HEK293 (cell line): ENCODE data around the gene ISG15.

ENCODE experiments used
- CTCF ChIA-PET: fragments of 350-600 bp; formaldehyde crosslinking; extraction: SDS; loops from one replicate; lab custom pipeline; 2021; ENCODE audit warnings: antibody characterized with exemption; lab: Yijun Ruan, JAX
- POLR2A ChIA-PET: fragments of 300-600 bp; formaldehyde crosslinking; extraction: SDS; loops from one replicate; lab custom pipeline; 2020; ENCODE audit warnings: antibody characterized with exemption, inconsistent platforms; lab: Yijun Ruan, JAX
- H3K27ac ChIP-seq: fragments of 200-500 bp; sonication (Bioruptor generic); 2 replicates; pipeline ENCODE4 v1.5.1; 2014; ENCODE audit warnings: low read depth, low read length, control low read depth, inconsistent platforms; ENCODE audit errors: extremely low read depth
- H3K36me3 ChIP-seq, 2 experiments: fragments of 200-500 bp in 1 of 2; sonication (Bioruptor generic) in 1 of 2; 1 replicate in 1 of 2; 2 replicates in 1 of 2; pipeline ENCODE4 v1.5.1; 2014 to 2017; ENCODE audit warnings: inconsistent platforms in 2 of 2, low read length in 2 of 2; ENCODE audit not compliant: control insufficient read depth in 2 of 2, insufficient read depth in 1 of 2
- H3K4me1 ChIP-seq: fragments of 200-500 bp; sonication (Bioruptor generic); 2 replicates; pipeline ENCODE4 v1.5.1; 2014; ENCODE audit warnings: mild to moderate bottlenecking, low read length, inconsistent platforms; ENCODE audit not compliant: control insufficient read depth, insufficient read depth
- H3K4me3 ChIP-seq: 2 replicates; pipeline ENCODE4 v1.5.1; 2011; ENCODE audit warnings: low read depth, mild to moderate bottlenecking, control low read depth, low read length, moderate library complexity
- H3K9me3 ChIP-seq: fragments of 200-500 bp; sonication (Bioruptor generic); 2 replicates; pipeline ENCODE4 v1.5.1; 2014; ENCODE audit warnings: low read depth, low read length, inconsistent platforms; ENCODE audit not compliant: control insufficient read depth, insufficient read depth
- GFI1B ChIP-seq: fragments of 450-650 bp; formaldehyde crosslinking; IDR thresholded peaks from 2 replicates; pipeline ENCODE4 v1.5.1; 2016; ENCODE audit warnings: missing biosample characterization, missing genetic modification characterization
- GLI4 ChIP-seq: fragments of 450-650 bp; formaldehyde crosslinking; IDR thresholded peaks from 2 replicates; pipeline ENCODE4 v1.5.1; 2016; ENCODE audit warnings: missing biosample characterization, missing genetic modification characterization
- GLIS2 ChIP-seq: fragments of 450-650 bp; formaldehyde crosslinking; IDR thresholded peaks from 2 replicates; pipeline ENCODE4 v1.5.1; 2016; ENCODE audit warnings: missing biosample characterization, missing genetic modification characterization
- INSM2 ChIP-seq: fragments of 450-650 bp; formaldehyde crosslinking; IDR thresholded peaks from 2 replicates; pipeline ENCODE4 v1.5.1; 2016; ENCODE audit warnings: missing biosample characterization, missing genetic modification characterization
- ZFP37 ChIP-seq: fragments of 450-650 bp; formaldehyde crosslinking; IDR thresholded peaks from 2 replicates; pipeline ENCODE4 v1.5.1; 2016; ENCODE audit warnings: missing biosample characterization, missing genetic modification characterization
- ZFP41 ChIP-seq: fragments of 450-650 bp; formaldehyde crosslinking; IDR thresholded peaks from 2 replicates; pipeline ENCODE4 v1.5.1; 2016; ENCODE audit warnings: missing biosample characterization, missing genetic modification characterization, borderline replicate concordance
- ZNF10 ChIP-seq: fragments of 450-650 bp; formaldehyde crosslinking; IDR thresholded peaks from 2 replicates; pipeline ENCODE4 v1.5.1; 2017; ENCODE audit warnings: missing biosample characterization, missing genetic modification characterization
- ZNF112 ChIP-seq: fragments of 450-650 bp; formaldehyde crosslinking; IDR thresholded peaks from 2 replicates; pipeline ENCODE4 v1.5.0; 2017; ENCODE audit warnings: missing biosample characterization, missing genetic modification characterization
- ZNF146 ChIP-seq: fragments of 450-650 bp; formaldehyde crosslinking; IDR thresholded peaks from 2 replicates; pipeline ENCODE4 v1.5.1; 2016; ENCODE audit warnings: missing biosample characterization, missing genetic modification characterization
- ZNF214 ChIP-seq: fragments of 450-650 bp; formaldehyde crosslinking; IDR thresholded peaks from 2 replicates; pipeline ENCODE4 v1.5.1; 2017; ENCODE audit warnings: missing biosample characterization, mild to moderate bottlenecking, missing genetic modification characterization, borderline replicate concordance
- ZNF416 ChIP-seq: fragments of 450-650 bp; formaldehyde crosslinking; IDR thresholded peaks from 2 replicates; pipeline ENCODE4 v1.5.1; 2016; ENCODE audit warnings: missing biosample characterization, missing genetic modification characterization
- ZNF510 ChIP-seq: fragments of 450-650 bp; formaldehyde crosslinking; IDR thresholded peaks from 2 replicates; pipeline ENCODE4 v1.5.1; 2018; ENCODE audit warnings: mild to moderate bottlenecking, missing genetic modification characterization, missing biosample characterization; ENCODE audit not compliant: insufficient replicate concordance
- ZNF544 ChIP-seq: fragments of 450-650 bp; formaldehyde crosslinking; IDR thresholded peaks from 2 replicates; pipeline ENCODE4 v1.5.0; 2017; ENCODE audit warnings: missing biosample characterization, missing genetic modification characterization
- ZNF645 ChIP-seq: fragments of 450-650 bp; formaldehyde crosslinking; IDR thresholded peaks from 2 replicates; pipeline ENCODE4; 2016; ENCODE audit warnings: missing biosample characterization, missing genetic modification characterization
- ZNF701 ChIP-seq: fragments of 450-650 bp; formaldehyde crosslinking; IDR thresholded peaks from 2 replicates; pipeline ENCODE4 v1.5.1; 2016; ENCODE audit warnings: missing biosample characterization, missing genetic modification characterization
- ZNF747 ChIP-seq: fragments of 450-650 bp; formaldehyde crosslinking; IDR thresholded peaks from 2 replicates; pipeline ENCODE4 v1.5.1; 2016; ENCODE audit warnings: missing biosample characterization, missing genetic modification characterization
- ZNF791 ChIP-seq: fragments of 450-650 bp; formaldehyde crosslinking; IDR thresholded peaks from 2 replicates; pipeline ENCODE4 v1.5.1; 2016; ENCODE audit warnings: missing biosample characterization, missing genetic modification characterization
- TF ChIP-seq, protein P1 (sequence below): fragments of 450-650 bp; formaldehyde crosslinking; IDR thresholded peaks from 2 replicates; pipeline ENCODE4 v1.5.1; 2017; ENCODE audit warnings: missing biosample characterization, missing genetic modification characterization
- TF ChIP-seq, protein P2 (sequence below): fragments of 450-650 bp; formaldehyde crosslinking; IDR thresholded peaks from 2 replicates; pipeline ENCODE4 v1.5.1; 2016; ENCODE audit warnings: missing biosample characterization, missing genetic modification characterization
- TF ChIP-seq, protein P3 (sequence below): fragments of 450-650 bp; formaldehyde crosslinking; IDR thresholded peaks from 2 replicates; pipeline ENCODE4 v1.5.1; 2016; ENCODE audit warnings: missing biosample characterization, missing genetic modification characterization
- TF ChIP-seq, protein P4 (sequence below): fragments of 450-650 bp; formaldehyde crosslinking; conservative IDR thresholded peaks from 2 replicates; pipeline ENCODE4 v1.5.1; 2016; ENCODE audit warnings: low read depth, missing biosample characterization, missing genetic modification characterization

The ISG15 gene

GRCh38 chr1:1042835-1043234 is 29.5 kb downstream of the ISG15 start (continued):
- TF ChIP-seq, protein P1, sequence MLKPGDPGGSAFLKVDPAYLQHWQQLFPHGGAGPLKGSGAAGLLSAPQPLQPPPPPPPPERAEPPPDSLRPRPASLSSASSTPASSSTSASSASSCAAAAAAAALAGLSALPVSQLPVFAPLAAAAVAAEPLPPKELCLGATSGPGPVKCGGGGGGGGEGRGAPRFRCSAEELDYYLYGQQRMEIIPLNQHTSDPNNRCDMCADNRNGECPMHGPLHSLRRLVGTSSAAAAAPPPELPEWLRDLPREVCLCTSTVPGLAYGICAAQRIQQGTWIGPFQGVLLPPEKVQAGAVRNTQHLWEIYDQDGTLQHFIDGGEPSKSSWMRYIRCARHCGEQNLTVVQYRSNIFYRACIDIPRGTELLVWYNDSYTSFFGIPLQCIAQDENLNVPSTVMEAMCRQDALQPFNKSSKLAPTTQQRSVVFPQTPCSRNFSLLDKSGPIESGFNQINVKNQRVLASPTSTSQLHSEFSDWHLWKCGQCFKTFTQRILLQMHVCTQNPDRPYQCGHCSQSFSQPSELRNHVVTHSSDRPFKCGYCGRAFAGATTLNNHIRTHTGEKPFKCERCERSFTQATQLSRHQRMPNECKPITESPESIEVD = no peak
- no peak for TF ChIP-seq ZNF701 (tag by site-specific recombination)
- no peak for TF ChIP-seq ZNF112
- TF ChIP-seq GLIS2 (tag by site-specific recombination) = peak; percentile 81
- no peak for TF ChIP-seq ZNF645 (tag by site-specific recombination)
- TF ChIP-seq, protein P2, sequence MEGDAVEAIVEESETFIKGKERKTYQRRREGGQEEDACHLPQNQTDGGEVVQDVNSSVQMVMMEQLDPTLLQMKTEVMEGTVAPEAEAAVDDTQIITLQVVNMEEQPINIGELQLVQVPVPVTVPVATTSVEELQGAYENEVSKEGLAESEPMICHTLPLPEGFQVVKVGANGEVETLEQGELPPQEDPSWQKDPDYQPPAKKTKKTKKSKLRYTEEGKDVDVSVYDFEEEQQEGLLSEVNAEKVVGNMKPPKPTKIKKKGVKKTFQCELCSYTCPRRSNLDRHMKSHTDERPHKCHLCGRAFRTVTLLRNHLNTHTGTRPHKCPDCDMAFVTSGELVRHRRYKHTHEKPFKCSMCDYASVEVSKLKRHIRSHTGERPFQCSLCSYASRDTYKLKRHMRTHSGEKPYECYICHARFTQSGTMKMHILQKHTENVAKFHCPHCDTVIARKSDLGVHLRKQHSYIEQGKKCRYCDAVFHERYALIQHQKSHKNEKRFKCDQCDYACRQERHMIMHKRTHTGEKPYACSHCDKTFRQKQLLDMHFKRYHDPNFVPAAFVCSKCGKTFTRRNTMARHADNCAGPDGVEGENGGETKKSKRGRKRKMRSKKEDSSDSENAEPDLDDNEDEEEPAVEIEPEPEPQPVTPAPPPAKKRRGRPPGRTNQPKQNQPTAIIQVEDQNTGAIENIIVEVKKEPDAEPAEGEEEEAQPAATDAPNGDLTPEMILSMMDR = no peak
- TF ChIP-seq, protein P3, sequence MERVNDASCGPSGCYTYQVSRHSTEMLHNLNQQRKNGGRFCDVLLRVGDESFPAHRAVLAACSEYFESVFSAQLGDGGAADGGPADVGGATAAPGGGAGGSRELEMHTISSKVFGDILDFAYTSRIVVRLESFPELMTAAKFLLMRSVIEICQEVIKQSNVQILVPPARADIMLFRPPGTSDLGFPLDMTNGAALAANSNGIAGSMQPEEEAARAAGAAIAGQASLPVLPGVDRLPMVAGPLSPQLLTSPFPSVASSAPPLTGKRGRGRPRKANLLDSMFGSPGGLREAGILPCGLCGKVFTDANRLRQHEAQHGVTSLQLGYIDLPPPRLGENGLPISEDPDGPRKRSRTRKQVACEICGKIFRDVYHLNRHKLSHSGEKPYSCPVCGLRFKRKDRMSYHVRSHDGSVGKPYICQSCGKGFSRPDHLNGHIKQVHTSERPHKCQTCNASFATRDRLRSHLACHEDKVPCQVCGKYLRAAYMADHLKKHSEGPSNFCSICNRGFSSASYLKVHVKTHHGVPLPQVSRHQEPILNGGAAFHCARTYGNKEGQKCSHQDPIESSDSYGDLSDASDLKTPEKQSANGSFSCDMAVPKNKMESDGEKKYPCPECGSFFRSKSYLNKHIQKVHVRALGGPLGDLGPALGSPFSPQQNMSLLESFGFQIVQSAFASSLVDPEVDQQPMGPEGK (tag by site-specific recombination) = 0 out of 2 replicates have a peak, but pooled peaks have one; percentile 10
- no peak for TF ChIP-seq ZNF544 (tag by site-specific recombination)
- no peak for TF ChIP-seq ZNF146 (tag by site-specific recombination)
- TF ChIP-seq ZNF416 (tag by site-specific recombination) = no peak
- no peak for TF ChIP-seq ZNF10 (tag by site-specific recombination)
- no peak for TF ChIP-seq ZNF747
- TF ChIP-seq ZNF791 = no peak

- CTCF ChIA-PET = no interaction called here
These were observed 30.1 kb downstream of the ISG15 start for GRCh38 chr1:1043411-1043810.

More at GRCh38 chr1:1043411-1043810, 30.1 kb downstream of the ISG15 start:
- no peak overlapping the region for H3K27ac ChIP-seq
- no peak for TF ChIP-seq ZNF510 (tag by site-specific recombination)
- no peak for TF ChIP-seq GFI1B (tag by site-specific recombination)
- no peak for TF ChIP-seq GLI4 (tag by site-specific recombination)
- TF ChIP-seq ZFP41 (tag by site-specific recombination) = no peak
- no peak for TF ChIP-seq ZFP37
- TF ChIP-seq INSM2 (tag by site-specific recombination) = no peak
- TF ChIP-seq, protein P4, sequence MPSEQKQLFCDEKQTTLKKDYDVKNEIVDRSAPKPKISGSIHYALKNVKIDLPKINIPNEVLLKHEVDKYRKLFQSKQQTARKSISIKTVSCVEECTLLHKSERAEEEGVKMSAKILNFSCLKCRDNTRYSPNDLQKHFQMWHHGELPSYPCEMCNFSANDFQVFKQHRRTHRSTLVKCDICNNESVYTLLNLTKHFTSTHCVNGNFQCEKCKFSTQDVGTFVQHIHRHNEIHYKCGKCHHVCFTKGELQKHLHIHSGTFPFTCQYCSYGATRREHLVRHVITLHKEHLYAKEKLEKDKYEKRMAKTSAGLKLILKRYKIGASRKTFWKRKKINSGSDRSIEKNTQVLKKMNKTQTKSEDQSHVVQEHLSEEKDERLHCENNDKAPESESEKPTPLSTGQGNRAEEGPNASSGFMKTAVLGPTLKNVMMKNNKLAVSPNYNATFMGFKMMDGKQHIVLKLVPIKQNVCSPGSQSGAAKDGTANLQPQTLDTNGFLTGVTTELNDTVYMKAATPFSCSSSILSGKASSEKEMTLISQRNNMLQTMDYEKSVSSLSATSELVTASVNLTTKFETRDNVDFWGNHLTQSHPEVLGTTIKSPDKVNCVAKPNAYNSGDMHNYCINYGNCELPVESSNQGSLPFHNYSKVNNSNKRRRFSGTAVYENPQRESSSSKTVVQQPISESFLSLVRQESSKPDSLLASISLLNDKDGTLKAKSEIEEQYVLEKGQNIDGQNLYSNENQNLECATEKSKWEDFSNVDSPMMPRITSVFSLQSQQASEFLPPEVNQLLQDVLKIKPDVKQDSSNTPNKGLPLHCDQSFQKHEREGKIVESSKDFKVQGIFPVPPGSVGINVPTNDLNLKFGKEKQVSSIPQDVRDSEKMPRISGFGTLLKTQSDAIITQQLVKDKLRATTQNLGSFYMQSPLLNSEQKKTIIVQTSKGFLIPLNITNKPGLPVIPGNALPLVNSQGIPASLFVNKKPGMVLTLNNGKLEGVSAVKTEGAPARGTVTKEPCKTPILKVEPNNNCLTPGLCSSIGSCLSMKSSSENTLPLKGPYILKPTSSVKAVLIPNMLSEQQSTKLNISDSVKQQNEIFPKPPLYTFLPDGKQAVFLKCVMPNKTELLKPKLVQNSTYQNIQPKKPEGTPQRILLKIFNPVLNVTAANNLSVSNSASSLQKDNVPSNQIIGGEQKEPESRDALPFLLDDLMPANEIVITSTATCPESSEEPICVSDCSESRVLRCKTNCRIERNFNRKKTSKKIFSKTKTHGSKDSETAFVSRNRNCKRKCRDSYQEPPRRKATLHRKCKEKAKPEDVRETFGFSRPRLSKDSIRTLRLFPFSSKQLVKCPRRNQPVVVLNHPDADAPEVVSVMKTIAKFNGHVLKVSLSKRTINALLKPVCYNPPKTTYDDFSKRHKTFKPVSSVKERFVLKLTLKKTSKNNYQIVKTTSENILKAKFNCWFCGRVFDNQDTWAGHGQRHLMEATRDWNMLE (tag by site-specific recombination) = no peak
- TF ChIP-seq ZNF214 = no peak
- TF ChIP-seq, protein P3 (tag by site-specific recombination) = no peak
- H3K4me3 ChIP-seq = no peak overlapping the region
- peaks cover 0 to 64% of the 10 kb centered on the region in 2 experiments; a peak in 1 of 3 replicates for H3K36me3 ChIP-seq
- POLR2A ChIA-PET = interaction anchor here (0.6 kb wide), 1 partner anchor 86 kb away, joined by 6 read pairs; no protein-coding TSS in a partner anchor
- no peaks in the 10 kb centered on the region for H3K4me1 ChIP-seq
- H3K9me3 ChIP-seq = no peaks in the 10 kb centered on the region
